ENCODE data around the gene PIP5K1B.

GRCh38 chr9:68746525-68746924 is 41.5 kb downstream of the PIP5K1B start:
- TF ChIP-seq PHF8 (CRISPR knock-in tag; IDR thresholded peaks at IDR 0.05) (no peak), ZNF704 (CRISPR knock-in tag; IDR thresholded peaks at IDR 0.05; ENCODE audit: borderline replicate concordance) (no peak), ZNF720 (CRISPR knock-in tag; IDR thresholded peaks at IDR 0.05) (no peak), TRAFD1 (CRISPR knock-in tag; IDR thresholded peaks at IDR 0.05; ENCODE audit: borderline replicate concordance) (no peak), ZHX1 (CRISPR knock-in tag; IDR thresholded peaks at IDR 0.05; ENCODE audit: low read depth) (no peak), ZFP36 (IDR thresholded peaks at IDR 0.05; ENCODE audit: borderline replicate concordance, low read depth, low read length, partially characterized antibody) (no peak), NFYB (CRISPR knock-in tag; IDR thresholded peaks at IDR 0.05) (no peak), CC2D1A (CRISPR knock-in tag; IDR thresholded peaks at IDR 0.05) (no peak), ADNP (CRISPR knock-in tag; IDR thresholded peaks at IDR 0.05) (no peak)
